ENCODE results near the gene PDE9A.

DNA sequence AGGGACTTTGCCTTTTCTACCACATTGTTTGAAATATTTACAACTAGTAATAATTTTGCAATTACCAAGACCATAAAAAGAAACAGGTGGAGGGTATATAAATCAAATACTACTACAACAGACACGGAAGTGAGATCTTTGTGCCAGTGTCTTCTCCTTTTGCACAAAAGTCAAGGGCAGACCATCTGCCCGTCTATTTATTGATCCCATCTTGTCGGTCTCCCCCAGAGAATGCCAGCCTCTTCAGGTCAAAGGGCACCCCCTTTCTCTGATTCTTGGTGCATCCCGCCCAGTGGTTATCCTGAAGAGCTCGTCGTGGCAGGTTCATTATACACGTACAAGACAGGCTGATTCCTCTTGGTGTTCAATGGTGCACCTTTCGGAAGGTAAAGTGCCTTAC is 4.8 kb upstream of the PDE9A start:
- TF ChIP-seq, protein P1, sequence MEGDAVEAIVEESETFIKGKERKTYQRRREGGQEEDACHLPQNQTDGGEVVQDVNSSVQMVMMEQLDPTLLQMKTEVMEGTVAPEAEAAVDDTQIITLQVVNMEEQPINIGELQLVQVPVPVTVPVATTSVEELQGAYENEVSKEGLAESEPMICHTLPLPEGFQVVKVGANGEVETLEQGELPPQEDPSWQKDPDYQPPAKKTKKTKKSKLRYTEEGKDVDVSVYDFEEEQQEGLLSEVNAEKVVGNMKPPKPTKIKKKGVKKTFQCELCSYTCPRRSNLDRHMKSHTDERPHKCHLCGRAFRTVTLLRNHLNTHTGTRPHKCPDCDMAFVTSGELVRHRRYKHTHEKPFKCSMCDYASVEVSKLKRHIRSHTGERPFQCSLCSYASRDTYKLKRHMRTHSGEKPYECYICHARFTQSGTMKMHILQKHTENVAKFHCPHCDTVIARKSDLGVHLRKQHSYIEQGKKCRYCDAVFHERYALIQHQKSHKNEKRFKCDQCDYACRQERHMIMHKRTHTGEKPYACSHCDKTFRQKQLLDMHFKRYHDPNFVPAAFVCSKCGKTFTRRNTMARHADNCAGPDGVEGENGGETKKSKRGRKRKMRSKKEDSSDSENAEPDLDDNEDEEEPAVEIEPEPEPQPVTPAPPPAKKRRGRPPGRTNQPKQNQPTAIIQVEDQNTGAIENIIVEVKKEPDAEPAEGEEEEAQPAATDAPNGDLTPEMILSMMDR (IDR thresholded peaks at IDR 0.05; ENCODE audit: poor library complexity), result no peak
- TF ChIP-seq EZH2 (IDR thresholded peaks at IDR 0.05; ENCODE audit: borderline replicate concordance), result no peak
